Superior temporal gyrus (tissue), 1 donor: Measurements from ENCODE around the gene PARP12.

Experiments
- DNase-seq: peaks from one replicate; pipeline ENCODE4 v3.0.0-alpha.2; 2016; ENCODE audit errors: extremely low spot score

Gene PARP12

GRCh38 chr7:140059273-140060242, 3.2 kb downstream of the PARP12 start:
- DNase-seq = no peak

- no peak for DNase-seq
Observed at GRCh38 chr7:140058517-140058916, 4.2 kb downstream of the PARP12 start.

GRCh38 chr7:140057143-140057535, 5.6 kb downstream of the PARP12 start:
- DNase-seq = no peak

- DNase-seq = no peak
Observed at GRCh38 chr7:140056431-140057142, 6.2 kb downstream of the PARP12 start.

- no peak for DNase-seq
Observed at GRCh38 chr7:140055833-140056232, 6.9 kb downstream of the PARP12 start.

- no peak for DNase-seq
Observed at GRCh38 chr7:140054751-140055150, 8.0 kb downstream of the PARP12 start.

GRCh38 chr7:140053812-140054539, 8.8 kb downstream of the PARP12 start:
- DNase-seq = no peak

GRCh38 chr7:140051820-140052219, 10.9 kb downstream of the PARP12 start:
- no peak for DNase-seq

GRCh38 chr7:140050100-140050499, 12.7 kb downstream of the PARP12 start:
- DNase-seq = no peak

GRCh38 chr7:140049339-140050024, 13.3 kb downstream of the PARP12 start:
- DNase-seq = no peak

- no peak for DNase-seq
Observed at GRCh38 chr7:140048989-140049338, 13.8 kb downstream of the PARP12 start.

GRCh38 chr7:140048138-140048537, 14.6 kb downstream of the PARP12 start:
- no peak for DNase-seq

GRCh38 chr7:140047197-140047596, 15.6 kb downstream of the PARP12 start:
- DNase-seq = no peak

- DNase-seq = no peak
Observed at GRCh38 chr7:140045697-140046096, 17.1 kb downstream of the PARP12 start.

- DNase-seq = no peak
Observed at GRCh38 chr7:140044251-140044650, 18.5 kb downstream of the PARP12 start.

- no peak for DNase-seq
Observed at GRCh38 chr7:140042386-140042670, 20.4 kb downstream of the PARP12 start.

GRCh38 chr7:140041659-140042385, 20.9 kb downstream of the PARP12 start:
- DNase-seq = no peak

GRCh38 chr7:140039896-140040295, 22.9 kb downstream of the PARP12 start:
- no peak for DNase-seq

- DNase-seq = no peak
Observed at GRCh38 chr7:140039066-140039465, 23.7 kb downstream of the PARP12 start.

GRCh38 chr7:140036224-140036962, 26.4 kb downstream of the PARP12 start:
- no peak for DNase-seq
